ENCODE data around the gene HOOK1.

- TF ChIP-seq, protein P1, sequence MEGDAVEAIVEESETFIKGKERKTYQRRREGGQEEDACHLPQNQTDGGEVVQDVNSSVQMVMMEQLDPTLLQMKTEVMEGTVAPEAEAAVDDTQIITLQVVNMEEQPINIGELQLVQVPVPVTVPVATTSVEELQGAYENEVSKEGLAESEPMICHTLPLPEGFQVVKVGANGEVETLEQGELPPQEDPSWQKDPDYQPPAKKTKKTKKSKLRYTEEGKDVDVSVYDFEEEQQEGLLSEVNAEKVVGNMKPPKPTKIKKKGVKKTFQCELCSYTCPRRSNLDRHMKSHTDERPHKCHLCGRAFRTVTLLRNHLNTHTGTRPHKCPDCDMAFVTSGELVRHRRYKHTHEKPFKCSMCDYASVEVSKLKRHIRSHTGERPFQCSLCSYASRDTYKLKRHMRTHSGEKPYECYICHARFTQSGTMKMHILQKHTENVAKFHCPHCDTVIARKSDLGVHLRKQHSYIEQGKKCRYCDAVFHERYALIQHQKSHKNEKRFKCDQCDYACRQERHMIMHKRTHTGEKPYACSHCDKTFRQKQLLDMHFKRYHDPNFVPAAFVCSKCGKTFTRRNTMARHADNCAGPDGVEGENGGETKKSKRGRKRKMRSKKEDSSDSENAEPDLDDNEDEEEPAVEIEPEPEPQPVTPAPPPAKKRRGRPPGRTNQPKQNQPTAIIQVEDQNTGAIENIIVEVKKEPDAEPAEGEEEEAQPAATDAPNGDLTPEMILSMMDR (IDR thresholded peaks at IDR 0.05) = no peak
- TF ChIP-seq POLR2A (IDR thresholded peaks at IDR 0.05) = no peak
Measured at GRCh38 chr1:59827055-59827643, 12.4 kb downstream of the HOOK1 start.

Data from lower leg skin (tissue), 3 donors.